ENCODE results near the gene TSPEAR. TPM values are rescaled to one million over a fixed set of nuclear protein-coding genes. Genes with fewer than 3 reads are reported as not detected.
"Not testable (repeated sequence)": the region's sequence is repeated elsewhere in the genome, so short reads cannot be mapped to it uniquely, and the experiment has no call there.

The TSPEAR gene
- total and polyA plus RNA-seq, 9 of the 15 experiments (the other 6 are each of a cell fraction or from before 2014, with no cell fraction given): not detected

GRCh38 chr21:44479556-44480199, 231.7 kb downstream of the TSPEAR start (continued):
- TF ChIP-seq REST (IDR thresholded peaks at IDR 0.05; ENCODE audit: borderline replicate concordance) (peak; percentile 27; the same call in 1 of the 2 replicates), CREB1 (CRISPR knock-in tag; IDR thresholded peaks at IDR 0.05) (peak; percentile 45; the same call in 1 of the 2 replicates), RAD21 (CRISPR knock-in tag; conservative IDR thresholded peaks at IDR 0.05 in 1 of 2, IDR thresholded peaks at IDR 0.05 in 1 of 2) (peak; percentile 25 to 77; a peak in 3 of 4 replicates), JUND (IDR thresholded peaks at IDR 0.05; ENCODE audit: borderline replicate concordance, low read depth, low read length) (0 out of 2 replicates have a peak, but pooled peaks have one; percentile 24), TFAP4 (CRISPR knock-in tag; IDR thresholded peaks at IDR 0.05; ENCODE audit: borderline replicate concordance) (peak; percentile 12; the same call in 1 of the 2 replicates), ATF3 (IDR thresholded peaks at IDR 0.05) (0 out of 2 replicates have a peak, but pooled peaks have one; percentile 38), ELF1 (tag; IDR thresholded peaks at IDR 0.05) (peak; percentile 24; the same call in 1 of the 2 replicates), ATF7 (IDR thresholded peaks at IDR 0.05) (peak; percentile 37; the same call in 1 of the 2 replicates), ETV1 (tag; conservative IDR thresholded peaks at IDR 0.05; ENCODE audit: low read depth) (peak; percentile 85)
- not testable (repeated sequence) for TF ChIP-seq REST (CRISPR knock-in tag; IDR thresholded peaks at IDR 0.05; ENCODE audit: low read depth); CREB1 (IDR thresholded peaks at IDR 0.05); JUND (tag; IDR thresholded peaks at IDR 0.05; ENCODE audit: borderline replicate concordance, low read depth, low read length); ATF3 (CRISPR knock-in tag; conservative IDR thresholded peaks at IDR 0.05)
